Epithelial cell of proximal tubule (primary cell): ENCODE measurements around the gene NSG1. TPM values are rescaled to one million over a fixed set of nuclear protein-coding genes. Genes with fewer than 3 reads are reported as not detected.
"Not testable (repeated sequence)": the region's sequence is repeated elsewhere in the genome, so short reads cannot be mapped to it uniquely, and the experiment has no call there.

Experiments
- DNase-seq: peaks from one replicate; pipeline ENCODE4 v3.0.0-alpha.2; 2011; ENCODE audit warnings: low read depth
- H3K4me3 ChIP-seq: 2 replicates; pipeline ENCODE4 v1.5.1; 2011; ENCODE audit warnings: low read depth, mild to moderate bottlenecking, low read length
- total RNA-seq: library from RNA; depleted of rRNA; stranded (reverse); fragments of >200 nt; gene quantifications from 2 replicates; pipeline ENCODE4 v1.2.3, GENCODE V29; 2015
- TF ChIP-seq, protein P1 (sequence below): conservative IDR thresholded peaks from 2 replicates; pipeline ENCODE4 v1.5.1; 2012; ENCODE audit warnings: low read depth, mild to moderate bottlenecking, low read length

NSG1 gene
- total RNA-seq, 1 donor from 2014 or later = 3.2 TPM

DNA sequence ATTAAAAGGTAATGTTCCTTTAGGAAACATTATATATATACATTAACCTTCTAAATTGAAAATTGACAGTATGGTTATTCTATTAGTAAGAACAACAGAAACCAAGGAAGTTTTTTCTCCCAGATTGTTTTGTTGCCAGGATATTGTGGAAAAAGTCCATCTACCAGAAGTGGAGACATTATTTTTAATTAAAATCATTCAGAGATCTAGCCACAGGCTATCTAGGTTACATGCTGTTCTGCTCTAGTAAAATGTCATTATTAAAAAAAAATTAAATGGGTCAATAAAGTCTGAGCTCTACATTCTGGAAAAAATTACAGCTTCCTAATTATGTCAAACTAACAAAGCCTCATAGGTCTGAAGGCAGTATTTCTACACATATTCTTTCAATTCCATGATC lies 74.3 kb downstream of the NSG1 start:
- no peak for DNase-seq
- no peak overlapping the region for H3K4me3 ChIP-seq
- TF ChIP-seq, protein P1, sequence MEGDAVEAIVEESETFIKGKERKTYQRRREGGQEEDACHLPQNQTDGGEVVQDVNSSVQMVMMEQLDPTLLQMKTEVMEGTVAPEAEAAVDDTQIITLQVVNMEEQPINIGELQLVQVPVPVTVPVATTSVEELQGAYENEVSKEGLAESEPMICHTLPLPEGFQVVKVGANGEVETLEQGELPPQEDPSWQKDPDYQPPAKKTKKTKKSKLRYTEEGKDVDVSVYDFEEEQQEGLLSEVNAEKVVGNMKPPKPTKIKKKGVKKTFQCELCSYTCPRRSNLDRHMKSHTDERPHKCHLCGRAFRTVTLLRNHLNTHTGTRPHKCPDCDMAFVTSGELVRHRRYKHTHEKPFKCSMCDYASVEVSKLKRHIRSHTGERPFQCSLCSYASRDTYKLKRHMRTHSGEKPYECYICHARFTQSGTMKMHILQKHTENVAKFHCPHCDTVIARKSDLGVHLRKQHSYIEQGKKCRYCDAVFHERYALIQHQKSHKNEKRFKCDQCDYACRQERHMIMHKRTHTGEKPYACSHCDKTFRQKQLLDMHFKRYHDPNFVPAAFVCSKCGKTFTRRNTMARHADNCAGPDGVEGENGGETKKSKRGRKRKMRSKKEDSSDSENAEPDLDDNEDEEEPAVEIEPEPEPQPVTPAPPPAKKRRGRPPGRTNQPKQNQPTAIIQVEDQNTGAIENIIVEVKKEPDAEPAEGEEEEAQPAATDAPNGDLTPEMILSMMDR = no peak

DNA sequence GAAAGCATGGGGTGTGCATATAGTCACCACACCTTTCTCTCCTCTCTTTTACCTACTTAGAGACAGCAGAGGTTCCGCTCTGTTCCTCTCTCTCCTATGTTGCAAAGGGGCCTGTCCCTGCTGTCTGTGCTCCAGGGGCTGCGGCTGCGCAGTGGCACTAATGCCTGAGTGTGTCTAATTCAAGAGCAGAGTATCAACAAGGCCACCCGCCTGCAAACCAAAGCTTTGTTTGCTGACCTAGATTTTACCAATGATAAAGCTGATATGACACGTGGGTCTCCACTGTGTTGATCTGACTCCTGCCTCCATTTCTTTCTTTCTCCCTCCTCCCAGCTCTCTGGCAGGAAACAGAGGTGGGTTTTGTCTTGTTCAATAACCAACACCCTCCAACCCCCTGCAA lies 74.9 kb downstream of the NSG1 start:
- H3K4me3 ChIP-seq = no peak overlapping the region
- TF ChIP-seq, protein P1 = no peak
- no peak for DNase-seq

DNA sequence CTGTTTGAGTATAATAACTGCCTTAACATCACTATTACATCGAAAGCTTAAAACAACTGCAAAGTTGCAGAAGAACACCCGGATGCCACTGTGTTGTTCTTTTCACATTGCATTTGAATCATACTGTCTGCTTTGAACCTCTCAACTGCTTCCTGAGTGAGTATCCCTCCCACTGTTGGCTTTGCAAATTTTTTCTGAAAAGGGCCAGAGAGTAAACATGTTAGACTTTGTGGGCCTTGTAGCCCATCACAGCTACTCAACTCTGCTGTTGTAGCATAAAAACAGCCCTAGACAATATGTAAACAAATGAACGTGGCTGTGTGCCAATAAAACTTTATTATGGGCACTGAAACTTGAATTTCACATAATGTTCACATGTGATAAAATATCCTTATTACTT lies 76.1 kb downstream of the NSG1 start:
- H3K4me3 ChIP-seq = no peak overlapping the region
- no peak for DNase-seq
- TF ChIP-seq, protein P1 = no peak

DNA sequence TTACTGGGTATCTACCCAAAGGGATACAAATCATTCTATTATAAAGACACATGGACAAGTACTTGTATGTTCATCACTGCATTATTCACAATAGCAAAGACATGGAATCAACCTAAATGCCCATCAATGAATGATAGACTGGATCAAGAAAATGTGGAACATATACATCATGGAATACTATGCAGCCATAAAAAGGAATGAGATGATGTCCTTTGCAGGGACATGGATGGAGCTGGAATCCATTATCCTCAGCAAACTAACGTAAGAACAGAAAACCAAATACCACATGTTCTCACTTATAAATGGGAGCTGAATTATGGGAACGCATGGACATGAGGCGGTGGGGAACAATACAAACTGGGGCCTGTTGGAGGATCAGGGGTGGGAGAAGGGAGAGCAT lies 78.3 kb downstream of the NSG1 start:
- not testable (repeated sequence) for DNase-seq

More for the DNA sequence above, 78.3 kb downstream of the NSG1 start:
- not testable (repeated sequence) for H3K4me3 ChIP-seq

Other genes starting within 250 kb of the NSG1 start
- not detected in 2 replicates for gene OTOP1, start 160.2 kb upstream of the NSG1 start, total RNA-seq
- 20.8 and 32.8 TPM in 2 replicates for gene TMEM128, start 138.9 kb upstream of the NSG1 start, total RNA-seq
- gene LYAR, start 96.9 kb upstream of the NSG1 start, total RNA-seq = 35.1 and 51.6 TPM in 2 replicates
- gene ZBTB49, start 96.9 kb upstream of the NSG1 start, total RNA-seq = 1.2 and 3.6 TPM in 2 replicates
- gene STX18, start 154.9 kb downstream of the NSG1 start, total RNA-seq = 23.9 and 30.0 TPM in 2 replicates